HG02870 (cell line): ENCODE data around the gene CSNK2A1.
"Not testable (repeated sequence)": the region's sequence is repeated elsewhere in the genome, so short reads cannot be mapped to it uniquely, and the experiment has no call there.

Source experiments
- ATAC-seq: cut with Tn5 transposase; IDR thresholded peaks from one replicate; pipeline ENCODE4 v1.9.1; 2021; ENCODE audit warnings: mild to moderate bottlenecking, moderate library complexity; ENCODE audit not compliant: unreplicated experiment

CSNK2A1 gene

DNA sequence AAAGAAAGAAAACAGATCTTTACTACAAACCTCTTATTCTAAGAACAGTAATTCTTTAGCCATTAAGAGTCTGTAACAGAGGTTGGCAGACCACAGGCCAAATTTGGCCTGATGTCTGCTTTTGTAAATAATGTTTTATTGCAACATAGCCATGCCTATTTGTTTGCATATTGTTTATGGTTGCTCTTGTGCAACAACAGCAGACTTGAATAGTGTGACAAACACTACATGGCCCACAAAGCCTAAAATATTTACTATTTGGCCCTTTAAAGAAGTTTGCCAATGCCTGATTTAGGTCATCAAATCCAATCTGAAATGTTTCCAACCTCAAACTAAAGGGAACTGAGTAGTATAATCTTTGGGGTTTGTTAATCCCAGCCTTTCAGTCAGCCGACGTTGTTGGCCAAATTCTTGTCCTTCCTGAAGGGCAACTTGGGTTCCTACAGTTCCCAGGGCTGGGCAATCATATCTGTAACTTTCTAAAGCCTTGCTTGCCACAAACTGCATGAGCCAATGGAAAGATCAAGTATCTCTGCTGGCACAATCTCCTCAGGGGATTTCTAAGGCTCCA lies 47.4 kb downstream of the CSNK2A1 start:
- ATAC-seq = no peak

DNA sequence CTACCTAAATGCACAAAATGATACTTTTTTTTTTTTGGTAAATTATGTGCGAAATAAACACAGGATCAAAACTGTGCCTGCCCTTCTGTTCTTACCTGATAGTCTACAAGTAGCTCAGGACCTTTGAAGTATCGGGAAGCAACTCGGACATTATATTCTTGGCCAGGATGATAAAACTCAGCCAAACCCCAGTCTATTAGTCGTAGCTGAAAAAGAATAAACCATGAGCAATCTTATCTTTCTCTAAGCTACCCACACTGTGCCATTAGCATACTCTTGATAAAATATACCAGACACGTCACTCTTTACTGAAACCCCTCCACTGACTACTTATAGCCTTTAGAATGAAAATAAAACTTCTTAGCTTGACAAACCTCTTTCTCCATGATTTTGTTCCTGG lies 51.4 kb downstream of the CSNK2A1 start:
- ATAC-seq = no peak

DNA sequence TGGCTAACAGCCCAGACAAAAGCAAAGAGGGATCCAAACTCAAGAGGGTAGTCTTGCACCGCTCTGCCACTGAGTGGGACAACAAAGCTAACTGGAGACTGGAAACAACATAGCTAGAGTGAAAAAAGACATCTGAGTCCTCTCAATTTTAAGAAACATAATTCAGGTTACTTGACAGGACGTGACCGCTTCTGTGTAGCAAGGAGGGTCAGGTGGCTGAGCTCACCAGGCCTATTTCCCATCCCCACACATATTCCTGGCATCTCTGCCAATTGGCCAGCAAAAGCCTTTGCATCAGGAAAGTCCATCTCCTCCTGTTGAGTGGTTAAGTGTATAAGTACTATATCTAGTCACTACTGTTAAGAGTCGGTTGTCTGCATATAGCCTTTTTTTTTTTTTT lies 55.9 kb downstream of the CSNK2A1 start:
- ATAC-seq = no peak

DNA sequence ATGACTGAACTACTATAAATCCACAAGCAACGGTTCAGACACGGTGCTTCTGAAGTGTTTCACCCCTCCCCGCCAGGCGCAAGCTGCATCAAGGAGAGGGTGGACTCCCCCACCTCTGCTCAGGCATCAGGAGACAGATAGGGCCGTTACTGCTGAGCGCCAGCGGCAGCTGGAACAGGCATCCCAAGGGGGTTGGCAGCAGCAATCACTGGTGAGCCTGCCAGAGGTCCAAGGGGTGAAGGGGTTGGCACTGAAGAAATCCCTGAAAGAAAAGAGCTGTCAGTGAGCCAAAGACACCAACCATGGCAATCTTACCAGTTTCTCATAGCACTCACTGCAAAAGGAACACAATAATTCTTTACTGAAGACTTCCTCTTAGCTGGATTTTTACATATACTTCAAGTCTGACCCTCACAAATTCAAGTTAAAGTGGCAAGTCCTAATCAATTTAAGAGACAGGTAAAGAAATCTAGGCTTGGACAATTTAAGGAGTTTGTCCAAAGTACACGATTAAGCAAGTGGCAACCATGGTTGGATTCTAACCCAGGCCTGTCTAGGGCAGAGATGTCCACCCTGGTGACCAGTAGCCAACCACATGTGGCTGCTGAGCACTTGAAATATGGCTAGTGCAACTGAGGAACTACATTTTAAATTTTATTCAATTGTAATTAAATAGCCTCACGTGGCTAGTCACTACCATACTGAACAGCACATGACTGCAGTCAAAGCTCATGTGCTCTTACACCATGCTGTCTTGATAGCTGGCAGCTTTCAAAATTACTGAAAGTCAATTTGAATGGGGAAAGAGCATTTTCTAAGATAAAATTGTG lies 59.6 kb downstream of the CSNK2A1 start:
- no peak for ATAC-seq

DNA sequence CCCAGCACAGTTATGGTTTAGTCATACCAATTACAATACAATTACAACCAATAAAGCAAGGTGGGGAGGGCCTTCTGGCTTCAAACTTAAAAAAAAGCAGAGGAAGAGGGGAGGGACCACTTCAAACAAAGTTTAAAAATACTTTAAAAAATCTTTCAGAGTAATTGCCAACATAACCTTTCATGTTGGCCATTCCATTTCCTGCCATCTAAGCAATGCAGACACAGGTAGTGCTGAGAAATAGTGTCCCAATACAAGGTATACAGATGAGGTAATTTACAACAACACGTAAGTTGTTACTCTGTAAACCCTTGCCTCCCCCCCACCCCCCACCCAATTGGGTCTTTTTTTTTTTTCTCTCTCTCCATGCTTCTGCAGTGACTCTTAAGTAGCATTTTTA lies 62.4 kb downstream of the CSNK2A1 start:
- ATAC-seq = no peak

DNA sequence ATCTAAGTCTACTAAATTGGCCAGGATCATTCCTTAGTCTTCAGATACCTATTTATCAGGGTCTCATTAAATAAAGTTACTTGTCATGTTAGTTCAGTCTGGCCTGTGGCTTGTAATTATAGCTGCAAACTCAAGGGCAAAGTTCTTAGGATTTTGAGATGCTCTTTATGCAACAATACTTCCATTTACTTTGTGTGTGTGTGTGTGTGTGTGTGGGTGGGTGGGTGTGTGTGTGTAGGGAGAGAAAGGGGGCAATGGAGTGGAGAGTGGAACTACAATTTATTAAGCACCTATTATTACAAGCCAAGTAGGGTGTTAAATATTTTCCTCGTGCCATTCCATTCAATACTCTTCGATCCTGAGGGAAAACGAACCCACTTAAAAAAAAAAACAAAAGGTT lies 63.5 kb downstream of the CSNK2A1 start:
- ATAC-seq = no peak

DNA sequence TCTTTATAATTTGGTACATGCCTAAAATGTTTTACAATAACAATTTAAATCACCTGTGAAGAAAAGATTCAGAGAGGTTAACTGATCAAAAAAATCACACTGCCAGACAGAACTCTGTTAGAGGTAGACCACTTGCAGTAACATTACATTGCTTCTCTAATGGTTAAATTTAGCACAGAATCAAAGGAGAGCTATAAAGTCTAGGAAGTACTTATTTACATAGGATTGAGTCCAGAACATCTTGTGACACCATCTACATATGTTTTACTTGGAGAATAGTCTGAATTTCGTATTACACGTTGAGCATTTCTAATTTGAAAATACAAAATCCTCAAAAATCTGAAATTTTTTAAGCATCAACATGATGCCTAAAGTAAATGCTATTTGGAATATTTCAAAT lies 64.1 kb downstream of the CSNK2A1 start:
- ATAC-seq = no peak

DNA sequence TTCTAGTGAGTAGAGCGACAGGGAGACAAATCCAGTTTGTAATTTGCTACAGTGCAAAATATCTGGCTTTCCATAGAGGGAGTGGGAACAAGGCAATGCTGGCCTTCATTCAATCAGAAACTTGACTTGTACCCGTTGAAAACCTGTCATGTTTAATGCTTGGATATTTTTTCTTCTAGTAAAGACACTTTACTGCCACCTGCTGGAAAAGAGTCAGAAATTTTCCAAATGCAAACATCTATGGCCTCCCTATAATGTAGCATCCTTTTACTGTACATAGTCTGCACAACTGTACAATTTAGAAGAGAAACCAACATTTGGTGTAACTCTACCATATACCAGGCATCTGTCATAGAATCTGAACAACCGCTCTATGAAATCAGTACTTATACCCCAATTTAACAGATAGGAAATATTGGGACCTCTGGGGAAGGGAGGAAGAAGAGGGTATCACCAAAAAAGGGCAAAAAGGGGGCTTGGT lies 64.6 kb downstream of the CSNK2A1 start:
- ATAC-seq = no peak

DNA sequence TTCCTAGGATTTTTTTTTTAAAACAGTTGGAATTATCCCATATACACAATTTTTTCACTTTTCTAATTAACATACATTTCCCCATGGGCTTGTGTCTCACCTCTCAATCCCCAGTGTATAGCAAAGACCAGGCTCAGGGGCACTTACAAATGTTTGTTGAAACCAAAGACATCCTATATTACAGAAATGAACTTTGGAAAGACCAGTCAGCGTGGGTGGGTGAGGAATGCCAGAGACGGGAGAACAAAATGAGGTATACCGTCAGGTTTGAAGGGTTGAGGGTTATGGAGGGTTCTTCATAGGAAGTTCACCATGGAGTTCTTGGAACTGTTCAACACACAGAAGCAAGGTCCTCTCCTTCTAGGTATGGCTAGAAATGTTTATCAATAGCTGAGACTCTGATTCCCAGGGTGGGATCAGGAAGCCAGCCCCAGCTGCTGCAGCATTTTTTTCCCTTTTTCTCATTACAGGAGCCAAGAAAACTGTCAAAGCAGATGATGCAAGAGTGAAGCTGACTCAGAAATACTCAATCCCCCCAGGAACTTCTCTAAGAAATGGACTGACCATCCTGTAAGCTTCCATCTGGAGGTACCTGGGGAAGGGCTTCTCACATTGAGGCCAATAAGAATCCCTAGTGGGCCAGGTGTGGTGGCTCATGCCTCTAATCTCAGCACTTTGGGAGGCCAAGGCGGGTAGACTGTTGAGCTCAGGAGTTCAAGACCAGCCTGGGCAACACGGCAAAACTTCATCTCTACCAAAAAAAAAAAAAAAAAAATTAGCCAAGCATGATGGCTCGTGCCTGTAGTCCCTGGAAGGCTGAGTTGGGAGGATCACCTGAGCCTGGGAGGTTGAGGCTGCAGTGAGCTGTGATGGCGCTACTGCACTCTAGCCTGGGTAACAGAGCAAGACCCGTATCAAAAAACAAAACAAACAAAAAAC lies 65.3 kb downstream of the CSNK2A1 start:
- ATAC-seq = no peak

DNA sequence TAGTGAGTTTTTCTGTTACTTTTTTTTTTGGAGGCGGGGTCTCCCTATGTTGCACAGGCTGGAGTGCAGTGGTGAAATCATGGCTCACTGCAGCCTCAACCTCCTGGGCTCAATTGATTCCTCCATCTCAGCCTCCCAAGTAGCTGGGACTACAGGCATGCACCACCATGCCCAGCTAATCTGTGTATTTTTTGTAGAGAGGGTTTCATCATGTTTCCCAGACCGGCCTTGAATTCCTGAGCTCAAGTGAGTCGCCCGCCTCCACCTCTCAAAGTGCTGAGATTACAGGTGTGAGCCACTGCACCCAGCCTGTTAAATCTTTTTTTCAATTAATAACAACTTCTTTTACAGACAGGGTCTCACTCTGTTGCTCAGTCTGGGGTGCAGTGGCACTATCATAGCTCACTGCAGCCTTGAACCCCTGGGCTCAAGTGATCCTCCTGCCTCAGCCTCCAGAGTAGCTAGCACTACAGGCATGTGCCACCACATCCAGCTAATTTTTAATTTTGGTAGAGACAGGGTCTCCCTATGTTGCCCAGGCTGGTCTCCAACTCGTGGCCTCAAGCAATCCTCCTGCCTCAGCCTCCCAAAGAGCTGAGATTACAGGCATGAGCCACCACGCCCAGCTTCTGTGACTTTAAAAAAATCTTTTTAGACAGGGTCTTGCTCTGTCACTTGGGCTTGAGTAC lies 66.9 kb downstream of the CSNK2A1 start:
- not testable (repeated sequence) for ATAC-seq

DNA sequence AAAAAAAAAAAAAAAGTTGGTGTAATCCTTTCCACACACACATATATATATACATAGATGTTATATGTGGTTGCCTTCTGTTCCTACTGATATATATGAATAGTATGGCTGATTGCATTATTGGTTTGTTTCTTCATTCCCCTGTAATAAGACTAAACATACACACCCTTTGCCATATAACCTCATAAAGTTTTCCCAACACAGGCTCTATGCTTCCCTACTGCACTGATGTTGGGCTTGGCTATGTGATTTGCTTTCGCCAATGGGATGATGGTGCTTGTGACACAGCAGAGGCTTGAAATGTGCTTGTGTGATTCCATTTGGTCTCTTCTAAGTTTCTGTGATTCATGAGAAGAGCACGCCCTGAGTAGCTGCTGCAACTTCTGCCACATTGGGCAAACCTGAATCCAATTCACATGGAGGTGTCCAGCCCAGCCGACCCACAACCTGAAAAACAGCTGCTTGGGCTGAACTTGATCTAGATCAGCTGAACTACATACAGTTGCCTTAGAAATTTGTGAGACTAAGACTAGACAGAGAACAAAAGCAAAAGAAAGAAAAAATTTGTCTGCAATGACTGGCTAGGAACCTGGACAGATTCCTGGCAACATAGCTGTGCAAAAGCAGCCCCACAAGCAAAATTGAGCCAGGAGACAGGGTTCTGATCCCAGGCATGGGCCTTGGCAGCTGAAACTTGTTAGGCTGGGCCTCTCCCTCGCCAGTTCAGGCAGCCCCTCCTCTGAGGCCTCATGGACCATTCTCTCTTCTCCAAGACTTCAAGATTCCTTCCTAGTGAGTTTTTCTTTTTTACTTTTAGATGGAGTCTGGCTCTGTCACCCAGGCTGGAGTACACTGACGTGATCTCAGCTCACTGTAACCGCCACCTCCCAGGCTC lies 67.9 kb downstream of the CSNK2A1 start:
- no peak for ATAC-seq

DNA sequence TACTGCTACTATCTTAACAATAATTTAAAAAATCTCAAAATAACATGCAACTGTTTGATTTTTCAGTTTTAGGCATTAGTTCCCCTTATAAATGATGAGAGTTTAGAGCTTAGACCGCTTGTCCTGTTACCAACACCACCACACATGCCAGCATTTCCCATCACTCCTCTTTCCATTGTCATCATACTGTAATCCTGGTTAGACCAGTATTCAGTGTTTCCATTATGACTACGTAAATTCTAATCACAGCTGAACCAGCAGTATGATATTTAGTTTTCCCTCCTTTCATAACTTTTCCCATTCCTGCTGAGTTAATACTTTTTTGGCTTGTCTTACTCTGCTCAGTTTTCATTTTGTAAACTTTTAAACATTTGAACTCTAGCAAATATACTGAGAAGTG lies 69.0 kb downstream of the CSNK2A1 start:
- ATAC-seq = no peak

DNA sequence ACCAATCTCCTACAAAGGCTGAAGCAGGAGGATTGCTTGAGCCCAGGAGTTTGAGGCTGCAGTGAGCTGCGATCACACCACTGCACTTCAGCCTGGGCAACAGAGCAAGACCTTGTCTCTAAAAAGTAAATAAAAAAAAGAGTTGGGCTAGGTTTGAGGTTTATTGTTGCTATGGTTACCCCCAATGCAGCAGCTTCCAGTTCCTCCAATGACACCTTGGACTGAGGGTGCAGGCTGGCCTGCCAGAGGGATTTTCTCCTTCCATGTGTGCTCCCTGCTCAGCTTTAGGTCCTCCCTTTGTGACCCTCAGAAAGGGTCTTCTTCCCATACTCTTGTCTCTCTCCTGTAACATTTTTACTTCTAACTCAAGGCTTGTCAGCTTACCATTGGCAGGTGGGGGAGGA lies 70.7 kb downstream of the CSNK2A1 start:
- ATAC-seq = no peak

DNA sequence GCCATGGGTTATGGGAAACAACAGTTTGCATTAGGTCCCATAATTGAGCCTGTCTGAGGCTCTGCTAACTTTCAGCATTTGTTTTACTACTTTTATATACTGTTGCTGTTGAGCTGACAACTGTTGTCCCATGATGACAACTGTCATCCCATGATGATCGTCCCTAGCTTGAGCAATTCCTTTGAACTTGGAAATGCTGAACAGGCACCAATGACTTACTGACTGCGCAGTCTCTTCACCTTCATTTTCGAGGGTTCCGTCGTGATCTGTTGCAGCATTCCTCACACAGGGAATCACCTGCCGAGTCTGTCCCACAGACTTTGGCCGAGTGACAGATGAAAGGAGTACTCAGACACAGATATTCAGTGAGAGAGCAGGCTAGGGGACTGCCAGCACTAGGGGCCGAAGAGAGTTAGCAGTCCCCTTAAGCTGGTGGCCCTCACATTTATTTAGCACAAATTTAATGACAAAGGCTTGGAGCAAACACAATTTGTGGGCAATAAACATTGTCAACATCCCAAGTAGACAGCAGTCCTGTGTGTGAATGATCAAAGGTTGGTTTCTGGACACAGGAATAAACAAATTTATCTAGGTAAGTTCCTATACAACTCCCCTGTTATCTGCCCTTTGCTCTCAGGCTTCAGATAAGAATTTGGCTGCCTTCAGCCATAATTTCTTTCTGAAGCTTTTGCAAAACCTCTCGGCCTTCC lies 71.3 kb downstream of the CSNK2A1 start:
- ATAC-seq = no peak

DNA sequence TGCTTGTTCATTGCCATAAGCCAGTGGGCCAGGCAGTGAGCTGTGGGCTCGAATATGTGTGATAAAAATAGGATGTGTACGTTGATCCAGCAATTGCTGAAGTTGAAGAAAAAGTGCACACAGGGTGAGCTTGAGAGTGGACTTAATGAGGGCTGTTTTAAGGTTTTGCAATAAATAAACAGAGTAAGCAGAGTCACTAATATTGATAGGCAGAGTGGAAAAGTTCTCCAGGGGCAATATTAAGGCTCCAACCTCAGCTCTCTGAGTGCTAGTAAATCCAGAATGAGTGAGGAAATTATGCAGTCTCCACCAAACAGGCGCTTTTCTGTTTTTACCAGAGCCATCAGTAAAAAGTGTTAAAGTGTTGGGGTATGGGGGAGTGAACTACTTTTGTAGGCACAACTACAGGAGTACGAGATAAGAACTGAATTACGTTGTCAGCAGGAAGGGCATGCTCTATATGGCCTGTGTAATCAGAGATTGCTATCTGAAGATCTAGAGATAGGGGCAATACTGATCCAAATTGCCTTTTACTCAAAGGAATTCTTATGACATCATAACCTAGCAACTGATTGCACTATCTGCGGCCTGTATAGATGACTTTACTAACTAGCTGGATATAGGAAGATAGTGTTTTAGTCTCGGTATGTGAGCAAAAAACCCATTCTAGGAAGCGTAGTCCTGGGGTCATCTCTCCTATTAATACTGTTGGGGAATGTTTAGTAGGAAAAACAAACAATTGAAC lies 73.7 kb downstream of the CSNK2A1 start:
- no peak for ATAC-seq

DNA sequence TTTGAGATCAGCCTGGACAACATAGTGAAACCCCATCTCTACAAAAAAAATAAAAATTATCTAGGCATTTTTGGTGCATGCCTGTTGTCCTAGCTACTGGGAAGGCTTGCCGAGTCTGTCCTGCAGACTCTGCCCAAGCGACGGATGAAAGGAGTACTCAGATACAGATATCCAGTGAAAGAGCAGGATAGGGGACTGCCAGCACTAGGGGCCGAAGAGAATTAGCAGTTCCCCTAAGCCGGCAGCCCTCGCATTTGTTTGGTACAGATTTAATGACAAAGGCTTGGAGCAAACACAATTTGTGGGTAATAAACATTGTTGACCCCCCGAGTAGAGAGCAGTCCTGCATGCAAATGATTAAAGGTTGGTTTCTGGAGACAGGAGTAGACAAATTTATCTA lies 75.8 kb downstream of the CSNK2A1 start:
- no peak for ATAC-seq

DNA sequence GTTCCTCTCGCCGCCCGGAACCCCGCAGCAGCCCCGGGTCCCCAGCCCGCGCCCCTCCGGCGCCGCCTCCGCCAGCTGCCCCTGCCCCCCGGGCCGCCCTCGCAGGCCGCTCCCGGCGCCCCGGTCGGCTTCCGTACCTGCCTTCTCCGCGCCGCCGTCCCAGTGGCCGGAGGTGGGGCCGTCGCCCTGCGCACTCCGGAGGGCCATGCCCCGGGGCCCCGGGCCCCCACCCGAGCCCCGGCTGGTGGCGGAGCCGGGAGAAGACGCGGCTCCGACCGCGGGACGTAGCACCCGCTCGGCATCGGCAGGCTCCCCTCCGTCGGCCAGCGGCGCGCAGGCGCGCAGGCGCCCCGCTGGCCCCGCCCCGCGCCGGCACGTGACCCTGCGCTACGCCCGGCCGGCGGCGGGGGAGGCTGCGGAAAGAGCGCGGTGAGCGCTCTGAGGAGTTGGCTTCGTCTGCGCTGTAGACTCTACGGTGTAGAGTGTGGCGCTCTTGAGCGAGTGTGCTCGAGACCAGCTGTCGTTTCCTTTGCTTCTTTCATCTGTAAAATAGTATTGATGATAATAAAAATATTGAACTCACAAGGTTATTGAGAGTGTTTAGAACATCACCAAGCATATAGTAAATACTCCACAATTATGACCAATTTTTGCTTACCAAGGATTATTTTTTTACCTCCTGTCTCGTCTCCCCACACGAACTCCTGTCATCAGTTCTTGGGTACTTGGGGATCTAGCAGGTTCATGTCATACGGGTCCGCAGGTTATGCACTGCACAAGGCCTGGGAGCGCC lies 81.2 kb downstream of the CSNK2A1 start, which contains the start of gene TBC1D20:
Gene TBC1D20 (minus strand): TSS at position 335 of the 793 bp plus-strand sequence. CDS start 128 bp downstream, at position 207.
- ATAC-seq = peak; percentile 94
